Measurements from ENCODE around the gene NOXA1. TPM values are rescaled to one million over a fixed set of nuclear protein-coding genes. Genes with fewer than 3 reads are reported as not detected.
"Not testable (repeated sequence)": the region's sequence is repeated elsewhere in the genome, so short reads cannot be mapped to it uniquely, and the experiment has no call there.

The NOXA1 gene
- total RNA-seq, 4 donors from 2014 or later, result 1.1 to 4.2 (median 3.0) TPM

- TF ChIP-seq POLR2AphosphoS5 (IDR thresholded peaks at IDR 0.05) (no peak), CTCF (IDR thresholded peaks at IDR 0.05) (no peak), EP300 (IDR thresholded peaks at IDR 0.05) (no peak), POLR2A (IDR thresholded peaks at IDR 0.05) (no peak)
- peaks cover 0 to 15% of the 10 kb centered on the region in 2 donors for H3K36me3 ChIP-seq
- ATAC-seq, result no peak
- H3K27ac ChIP-seq, result no peak overlapping the region
- no peak overlapping the region for H3K4me3 ChIP-seq
- H3K27me3 ChIP-seq, result no peaks in the 10 kb centered on the region
- 95% methylated on average over 7 of the region's 28 CpGs; no CpG with 5 or more reads in 1 of the 2 donors for WGBS, 2 donors (ENCODE audit: low coverage in 1 of 2)
- H3K9me3 ChIP-seq, result no peaks in the 10 kb centered on the region
- peaks cover 0 to 24% (median 11%) of the 10 kb centered on the region in 3 donors for H3K4me1 ChIP-seq
Observed at GRCh38 chr9:137464291-137464999, 41.3 kb downstream of the NOXA1 start.

GRCh38 chr9:137465000-137465719, 42.0 kb downstream of the NOXA1 start:
- no peaks in the 10 kb centered on the region for H3K27me3 ChIP-seq
- TF ChIP-seq EP300 (IDR thresholded peaks at IDR 0.05), result no peak
- TF ChIP-seq POLR2AphosphoS5 (IDR thresholded peaks at IDR 0.05), result no peak
- TF ChIP-seq POLR2A (IDR thresholded peaks at IDR 0.05), result no peak
- no peak for TF ChIP-seq CTCF (IDR thresholded peaks at IDR 0.05)
- H3K36me3 ChIP-seq, result peaks cover 0 to 15% of the 10 kb centered on the region in 2 donors
- no peaks in the 10 kb centered on the region for H3K9me3 ChIP-seq
- H3K27ac ChIP-seq, result no peak overlapping the region
- WGBS, 2 donors (ENCODE audit: low coverage in 1 of 2), result 100% methylated on average over 1 of the region's 23 CpGs; no CpG with 5 or more reads in 1 of the 2 donors
- peaks cover 0 to 17% (median 3%) of the 10 kb centered on the region in 3 donors for H3K4me1 ChIP-seq
- H3K4me3 ChIP-seq, result no peak overlapping the region
- ATAC-seq, result no peak

- Histone ChIP-seq H3K4me1 (peaks cover 0 to 14% (median 3%) of the 10 kb centered on the region in 3 donors), H3K27ac (no peak overlapping the region), H3K36me3 (peaks cover 0 to 15% of the 10 kb centered on the region in 2 donors), H3K9me3 (no peaks in the 10 kb centered on the region), H3K4me3 (no peak overlapping the region), H3K27me3 (no peaks in the 10 kb centered on the region)
- WGBS, 2 donors (ENCODE audit: low coverage in 1 of 2), result 60 to 73% methylated on average over 1 to 7 of the region's 23 CpGs
- no peak for ATAC-seq
- TF ChIP-seq EP300 (IDR thresholded peaks at IDR 0.05) (no peak), POLR2AphosphoS5 (IDR thresholded peaks at IDR 0.05) (no peak), CTCF (IDR thresholded peaks at IDR 0.05) (no peak), POLR2A (IDR thresholded peaks at IDR 0.05) (no peak)
Observed at GRCh38 chr9:137465720-137466388, 42.7 kb downstream of the NOXA1 start.

- not testable (repeated sequence) for H3K4me1 ChIP-seq
- 82 to 87% methylated on average over 15 of the region's 35 CpGs for WGBS, 2 donors (ENCODE audit: low coverage in 1 of 2)
Observed at GRCh38 chr9:137466389-137467085, 43.3 kb downstream of the NOXA1 start.

GRCh38 chr9:137467161-137467581, 44.0 kb downstream of the NOXA1 start:
- no CpG with 5 or more reads among the region's 16 CpGs for WGBS, 2 donors (ENCODE audit: low coverage in 1 of 2)

More at GRCh38 chr9:137466389-137467085, 43.3 kb downstream of the NOXA1 start:
- not testable (repeated sequence) for H3K27ac ChIP-seq, H3K4me3 ChIP-seq, H3K9me3 ChIP-seq, H3K27me3 ChIP-seq, ATAC-seq
- H3K36me3 ChIP-seq, result peaks cover 0 to 15% of the 10 kb centered on the region in 2 donors

More at GRCh38 chr9:137467161-137467581, 44.0 kb downstream of the NOXA1 start:
- H3K9me3 ChIP-seq, result no peaks in the 10 kb centered on the region
- peaks cover 0 to under 1% (median 0%) of the 10 kb centered on the region in 3 donors for H3K4me1 ChIP-seq
- no peak for TF ChIP-seq POLR2AphosphoS5 (IDR thresholded peaks at IDR 0.05)
- no peak overlapping the region for H3K4me3 ChIP-seq
- H3K27ac ChIP-seq, result no peak overlapping the region
- H3K36me3 ChIP-seq, result peaks cover 0 to 15% of the 10 kb centered on the region in 2 donors
- no peaks in the 10 kb centered on the region for H3K27me3 ChIP-seq
- ATAC-seq, result no peak
